Astrocyte (in vitro differentiated cells and primary cell): ENCODE data around the gene TBC1D16. TPM values are rescaled to one million over a fixed set of nuclear protein-coding genes. Genes with fewer than 3 reads are reported as not detected.
A peak's percentile ranks its signal among the peaks of the same experiment; 100 is the strongest.

Experiments
- DNase-seq: peaks from one replicate; pipeline ENCODE4 v3.0.0-alpha.2; 2010; ENCODE audit warnings: low read depth
- FAIRE-seq: peaks from 2 replicates; lab custom pipeline; 2011; peaks lifted over from hg19 to GRCh38; lab: Jason Lieb, UNC
- H2AFZ ChIP-seq: 2 replicates; pipeline ENCODE4 v1.6.0; 2012; ENCODE audit warnings: low read depth, low read length, inconsistent platforms
- H3K27ac ChIP-seq: 2 replicates; pipeline ENCODE4 v1.5.1; 2011; ENCODE audit warnings: low read depth, low read length, inconsistent platforms
- H3K27me3 ChIP-seq: 2 replicates; pipeline ENCODE4 v1.6.0; 2011; ENCODE audit warnings: low read length, inconsistent platforms; ENCODE audit not compliant: insufficient read depth
- H3K36me3 ChIP-seq: 2 replicates; pipeline ENCODE4 v1.5.1; 2011; ENCODE audit warnings: low read length, inconsistent platforms; ENCODE audit not compliant: insufficient read depth
- H3K4me1 ChIP-seq: 2 replicates; pipeline ENCODE4 v1.5.1; 2011; ENCODE audit warnings: low read length, inconsistent platforms; ENCODE audit not compliant: insufficient read depth
- H3K4me2 ChIP-seq: 2 replicates; pipeline ENCODE4 v1.6.0; 2012; ENCODE audit warnings: low read length, inconsistent platforms
- H3K4me3 ChIP-seq: 2 replicates; pipeline ENCODE4 v1.5.1; 2011; ENCODE audit warnings: low read depth, mild to moderate bottlenecking, low read length, inconsistent platforms; ENCODE audit not compliant: insufficient read depth
- H3K79me2 ChIP-seq: 2 replicates; pipeline ENCODE4 v1.6.0; 2012; ENCODE audit warnings: mild to moderate bottlenecking, low read length, inconsistent platforms; ENCODE audit not compliant: insufficient read depth
- H3K9ac ChIP-seq: 2 replicates; pipeline ENCODE4 v1.6.0; 2012; ENCODE audit warnings: mild to moderate bottlenecking, low read length, inconsistent platforms
- H3K9me3 ChIP-seq: 2 replicates; pipeline ENCODE4 v1.5.1; 2012; ENCODE audit warnings: low read depth, mild to moderate bottlenecking, low read length, inconsistent platforms; ENCODE audit not compliant: insufficient read depth
- H4K20me1 ChIP-seq: 2 replicates; pipeline ENCODE4 v1.6.0; 2012; ENCODE audit warnings: low read length, inconsistent platforms; ENCODE audit not compliant: insufficient read depth
- H3K27ac Mint-ChIP-seq: one replicate; pipeline ENCODE4 v1.8.0; 2021; ENCODE audit warnings: mild to moderate bottlenecking, mixed read lengths; ENCODE audit not compliant: unreplicated experiment
- H3K27me3 Mint-ChIP-seq: one replicate; pipeline ENCODE4 v1.8.0; 2021; ENCODE audit warnings: low read depth, mixed read lengths; ENCODE audit not compliant: unreplicated experiment
- H3K36me3 Mint-ChIP-seq: one replicate; pipeline ENCODE4 v1.8.0; 2021; ENCODE audit warnings: low read depth, mixed read lengths; ENCODE audit not compliant: unreplicated experiment
- H3K4me1 Mint-ChIP-seq: one replicate; pipeline ENCODE4 v1.8.0; 2021; ENCODE audit warnings: low read depth, mixed read lengths; ENCODE audit not compliant: unreplicated experiment
- H3K4me3 Mint-ChIP-seq: one replicate; pipeline ENCODE4 v1.8.0; 2021; ENCODE audit warnings: mild to moderate bottlenecking, moderate library complexity, mixed read lengths; ENCODE audit not compliant: unreplicated experiment
- H3K9me3 Mint-ChIP-seq: one replicate; pipeline ENCODE4 v1.8.0; 2021; ENCODE audit warnings: mild to moderate bottlenecking, mixed read lengths; ENCODE audit not compliant: unreplicated experiment
- CTCF ChIP-seq: IDR thresholded peaks from 2 replicates; pipeline ENCODE4 v1.5.1; 2011; ENCODE audit warnings: low read depth, mild to moderate bottlenecking, inconsistent platforms, low read length, moderate library complexity; ENCODE audit not compliant: insufficient read depth
- EZH2 ChIP-seq: IDR thresholded peaks from 2 replicates; pipeline ENCODE4 v1.6.1; 2012; ENCODE audit warnings: mild to moderate bottlenecking, low read length, inconsistent platforms; ENCODE audit not compliant: insufficient read depth
- total RNA-seq: library from RNA; stranded (reverse); gene quantifications from 2 replicates; pipeline ENCODE4 v1.2.1, GENCODE V29; 2021

TBC1D16 gene
- total RNA-seq, 1 donor from 2014 or later: 37.6 TPM

DNA sequence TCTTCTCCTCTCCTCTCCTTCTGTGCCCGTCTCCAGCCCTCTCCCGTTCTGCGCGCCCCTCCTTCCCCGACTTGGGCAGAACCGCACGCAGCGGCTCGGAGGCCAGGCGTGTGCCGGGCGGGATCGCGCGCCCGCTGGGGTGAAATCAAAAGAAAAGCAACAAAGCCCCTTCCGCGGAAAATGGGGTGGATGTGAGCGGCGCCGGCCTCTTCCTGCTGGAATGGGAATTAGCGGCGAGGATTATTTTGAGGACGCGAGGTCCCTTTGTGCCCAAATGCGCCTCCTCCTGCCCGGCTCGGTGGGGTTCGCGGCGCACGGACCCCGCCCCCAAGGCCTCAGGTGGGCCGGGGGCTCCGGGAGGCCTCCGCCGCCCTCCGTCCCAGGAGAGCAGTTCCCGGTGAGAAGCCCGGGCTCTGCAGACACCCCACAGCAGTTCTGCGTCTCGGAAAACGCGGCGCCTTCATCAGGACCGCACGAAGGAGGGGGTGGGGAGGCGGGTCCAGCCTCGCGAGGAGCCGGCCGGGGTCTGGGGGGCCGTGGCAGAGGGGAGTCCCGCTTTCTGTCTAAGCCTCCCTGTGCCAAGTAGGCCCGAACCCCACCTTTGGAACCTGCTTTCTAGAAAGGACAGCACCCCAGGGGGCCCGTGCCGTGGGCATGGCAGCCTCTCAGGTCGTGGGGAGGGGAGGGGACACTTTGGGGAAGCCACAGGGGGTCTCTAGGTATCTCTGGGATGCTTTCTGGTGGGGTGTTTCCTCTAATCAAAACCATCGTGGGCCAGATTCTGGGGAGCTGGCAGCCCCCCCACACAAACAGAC is 105.4 kb downstream of the TBC1D16 start:
- no peak for TF ChIP-seq CTCF
- TF ChIP-seq EZH2: peak; percentile 43
- Mint-ChIP-seq H3K27me3 (peaks cover 32% of the 10 kb centered on the region), H3K27ac (no peak overlapping the region), H3K36me3 (peaks cover 2% of the 10 kb centered on the region), H3K4me3 (no peak overlapping the region), H3K4me1 (no peaks in the 10 kb centered on the region), H3K9me3 (peaks cover 4% of the 10 kb centered on the region)
- H3K9me3 ChIP-seq: no peaks in the 10 kb centered on the region
- FAIRE-seq (no peak), DNase-seq (no peak)
- no peaks in the 10 kb centered on the region for H3K79me2 ChIP-seq
- no peak overlapping the region for H2AFZ ChIP-seq
- H3K4me1 ChIP-seq: no peaks in the 10 kb centered on the region
- no peaks in the 10 kb centered on the region for H4K20me1 ChIP-seq
- no peaks in the 10 kb centered on the region for H3K36me3 ChIP-seq
- H3K9ac ChIP-seq: no peak overlapping the region
- peaks cover 8% of the 10 kb centered on the region for H3K27me3 ChIP-seq
- H3K27ac ChIP-seq: no peak overlapping the region
- H3K4me3 ChIP-seq: peak overlapping the region; percentile 23
- peak overlapping the region; percentile 78 for H3K4me2 ChIP-seq

- Mint-ChIP-seq H3K36me3 (peaks cover 2% of the 10 kb centered on the region), H3K9me3 (peaks cover 4% of the 10 kb centered on the region), H3K4me1 (no peaks in the 10 kb centered on the region), H3K27me3 (peaks cover 37% of the 10 kb centered on the region), H3K4me3 (no peak overlapping the region), H3K27ac (no peak overlapping the region)
- H3K27ac ChIP-seq: no peak overlapping the region
- DNase-seq: no peak
- TF ChIP-seq EZH2: no peak
- no peak for TF ChIP-seq CTCF
- FAIRE-seq: no peak
- no peak overlapping the region for H3K9ac ChIP-seq
- H3K4me2 ChIP-seq: peak overlapping the region; percentile 78
- H3K4me3 ChIP-seq: no peak overlapping the region
- H2AFZ ChIP-seq: no peak overlapping the region
- H3K4me1 ChIP-seq: no peaks in the 10 kb centered on the region
- no peaks in the 10 kb centered on the region for H3K9me3 ChIP-seq
- H4K20me1 ChIP-seq: no peaks in the 10 kb centered on the region
- H3K36me3 ChIP-seq: no peaks in the 10 kb centered on the region
- peaks cover 8% of the 10 kb centered on the region for H3K27me3 ChIP-seq
- no peaks in the 10 kb centered on the region for H3K79me2 ChIP-seq
These were observed 106.2 kb downstream of the TBC1D16 start for GRCh38 chr17:79929257-79930061.
